ENCODE measurements around the gene CERS6.
A peak's percentile ranks its signal among the peaks of the same experiment; 100 is the strongest.
"Not testable (repeated sequence)": the region's sequence is repeated elsewhere in the genome, so short reads cannot be mapped to it uniquely, and the experiment has no call there.

CERS6 gene

DNA sequence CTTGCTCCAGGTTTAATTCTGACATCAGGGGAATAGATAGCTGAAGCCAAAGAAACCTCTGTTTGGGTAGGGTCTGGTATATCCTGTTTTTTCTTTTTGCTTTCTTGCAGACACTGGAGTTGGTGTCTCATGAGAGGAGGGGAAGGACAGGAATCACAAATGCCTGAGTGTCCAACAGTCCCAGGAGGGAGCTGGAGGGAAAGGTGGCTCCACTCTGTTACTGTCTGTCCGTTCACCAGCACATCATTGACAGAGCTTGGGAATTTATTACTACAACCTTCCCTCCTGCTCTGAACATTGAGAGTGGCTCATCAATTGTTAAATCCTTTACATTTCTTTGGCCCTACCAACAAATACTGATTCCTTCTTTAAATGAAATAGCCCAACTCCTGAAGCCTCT is 194.1 kb downstream of the CERS6 start:
- DNase-seq = no peak

DNA sequence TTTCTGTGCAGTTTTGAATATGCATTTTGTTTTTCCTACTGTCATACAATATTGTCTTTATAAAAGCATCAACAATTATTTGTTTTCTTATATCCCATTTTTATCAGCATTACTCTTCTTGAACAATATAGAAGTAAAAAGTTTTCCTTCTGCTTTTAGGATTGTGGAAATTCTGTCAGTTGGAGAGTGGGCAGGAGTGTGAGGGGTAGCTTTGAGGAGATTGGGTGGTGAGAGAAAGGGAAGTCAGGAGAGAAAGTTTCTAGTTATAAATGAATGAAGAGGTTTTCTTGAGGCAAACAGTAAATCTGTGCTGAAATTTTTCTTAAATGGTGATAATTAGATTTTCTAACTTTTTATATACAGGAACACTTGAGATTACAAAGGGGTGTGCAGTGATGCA is 194.7 kb downstream of the CERS6 start:
- no peak for DNase-seq

DNA sequence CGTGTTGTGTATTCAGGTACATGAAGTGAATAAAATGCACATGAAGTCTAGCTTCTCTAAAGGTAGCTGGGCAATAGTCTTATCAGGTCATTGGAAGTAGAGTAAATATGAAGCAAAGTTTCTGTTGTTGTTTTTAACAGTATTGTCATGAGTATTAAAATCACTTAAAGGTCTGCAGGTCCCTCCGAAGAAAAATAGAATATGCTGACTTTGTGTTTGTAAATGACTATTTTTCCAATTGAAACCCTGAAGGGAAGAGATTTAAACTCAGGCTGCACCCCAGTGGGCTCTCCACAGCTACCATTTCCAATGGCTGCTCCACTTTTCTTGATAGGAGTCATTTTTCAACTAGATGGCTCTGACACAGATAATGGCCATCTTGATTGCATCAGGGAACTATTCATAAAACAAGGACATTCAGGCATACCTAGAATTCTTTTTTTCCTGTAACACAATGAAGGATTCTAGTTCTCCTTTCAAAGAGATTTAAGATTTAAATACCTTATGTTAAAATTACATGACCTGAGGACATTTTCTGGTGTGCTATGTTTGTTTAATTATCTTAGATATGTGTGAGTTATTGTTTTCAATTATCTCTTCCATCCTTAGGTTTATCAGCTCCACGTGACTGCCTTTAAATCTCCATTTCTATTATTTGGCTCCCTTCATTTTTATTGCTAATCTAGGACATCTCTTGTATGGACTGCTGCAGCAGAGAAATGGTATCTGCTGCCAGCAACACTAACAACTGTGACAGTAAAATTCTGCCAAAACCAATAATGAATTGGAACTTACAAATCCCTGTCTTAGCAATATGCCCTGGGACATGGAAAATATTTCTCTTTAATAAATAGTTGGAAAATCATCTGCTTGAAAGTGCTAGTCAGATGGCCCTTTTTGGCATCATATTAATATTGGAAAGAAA is 197.2 kb downstream of the CERS6 start:
- no peak for DNase-seq

DNA sequence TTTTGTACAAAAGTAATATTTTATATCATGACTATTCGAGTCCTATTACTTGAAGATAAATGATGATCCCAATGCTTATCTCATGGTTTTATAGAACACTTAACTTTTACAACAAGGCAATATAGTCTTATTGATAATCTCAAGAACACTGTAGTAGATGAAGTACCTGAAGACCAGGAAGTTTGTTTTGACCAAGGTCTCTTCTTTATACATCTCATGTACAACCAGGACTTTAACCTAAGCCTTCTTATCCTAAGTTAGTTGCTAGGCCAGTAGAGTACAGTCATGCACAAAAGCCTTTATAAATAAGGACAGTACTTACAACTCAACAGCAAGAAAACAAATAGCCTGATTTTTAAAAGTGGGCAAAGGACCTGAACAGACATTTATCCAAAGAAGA is 198.6 kb downstream of the CERS6 start:
- DNase-seq = no peak

DNA sequence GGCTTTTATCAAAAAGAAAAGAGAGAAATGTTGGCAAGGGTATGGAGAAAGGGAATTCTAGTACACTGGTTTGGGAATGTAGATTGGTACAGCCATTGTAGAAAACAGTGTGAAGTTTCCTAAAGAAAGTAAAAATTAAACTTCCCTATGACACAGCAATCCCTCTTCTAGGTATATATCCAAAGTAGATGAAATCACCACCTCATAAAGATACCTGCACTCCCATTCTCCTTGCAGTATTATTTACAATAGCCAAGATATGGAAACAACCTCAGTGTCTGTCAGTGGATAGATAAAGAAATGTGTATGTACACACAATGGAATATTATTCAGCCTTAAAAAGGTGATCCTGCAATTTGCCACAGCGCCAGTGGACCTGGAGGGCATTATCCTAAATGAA is 199.1 kb downstream of the CERS6 start:
- DNase-seq = no peak

DNA sequence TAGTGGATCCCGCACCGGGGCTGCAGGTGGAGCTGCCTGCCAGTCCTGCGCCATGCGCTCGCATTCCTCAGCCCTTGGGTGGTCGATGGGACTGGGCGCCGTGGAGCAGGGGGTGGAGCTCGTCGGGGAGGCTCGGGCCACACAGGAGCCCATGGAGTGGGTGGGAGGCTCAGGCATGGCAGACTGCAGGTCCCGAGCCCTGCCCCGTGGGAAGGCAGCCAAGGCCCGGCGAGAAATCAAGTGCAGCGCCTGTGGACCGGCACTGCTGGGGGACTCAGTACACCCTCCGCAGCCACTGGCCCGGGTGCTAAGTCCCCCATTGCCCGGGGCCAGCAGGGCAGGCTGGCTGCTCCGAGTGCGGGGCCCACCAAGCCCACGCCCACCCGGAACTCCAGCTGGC is 201.3 kb downstream of the CERS6 start:
- not testable (repeated sequence) for DNase-seq

DNA sequence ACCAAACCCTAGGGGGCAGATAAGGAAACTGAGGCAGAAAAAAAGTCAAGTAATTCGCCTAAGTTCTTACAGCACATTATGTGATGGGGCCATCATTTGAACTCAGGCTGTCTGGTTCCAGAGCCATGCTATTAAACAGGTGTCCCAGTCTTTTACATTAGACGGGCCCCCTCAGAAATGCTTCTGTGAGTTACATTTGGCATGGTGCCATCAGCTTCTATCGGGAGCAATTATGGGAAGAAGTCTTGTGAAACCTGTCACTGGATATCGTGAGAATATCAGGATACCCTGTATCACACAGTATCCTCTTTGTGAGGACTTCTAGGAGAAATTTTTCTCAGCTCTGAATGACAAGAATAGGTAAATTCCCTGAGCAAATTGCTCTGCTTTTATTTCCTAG is 202.6 kb downstream of the CERS6 start:
- DNase-seq = no peak

DNA sequence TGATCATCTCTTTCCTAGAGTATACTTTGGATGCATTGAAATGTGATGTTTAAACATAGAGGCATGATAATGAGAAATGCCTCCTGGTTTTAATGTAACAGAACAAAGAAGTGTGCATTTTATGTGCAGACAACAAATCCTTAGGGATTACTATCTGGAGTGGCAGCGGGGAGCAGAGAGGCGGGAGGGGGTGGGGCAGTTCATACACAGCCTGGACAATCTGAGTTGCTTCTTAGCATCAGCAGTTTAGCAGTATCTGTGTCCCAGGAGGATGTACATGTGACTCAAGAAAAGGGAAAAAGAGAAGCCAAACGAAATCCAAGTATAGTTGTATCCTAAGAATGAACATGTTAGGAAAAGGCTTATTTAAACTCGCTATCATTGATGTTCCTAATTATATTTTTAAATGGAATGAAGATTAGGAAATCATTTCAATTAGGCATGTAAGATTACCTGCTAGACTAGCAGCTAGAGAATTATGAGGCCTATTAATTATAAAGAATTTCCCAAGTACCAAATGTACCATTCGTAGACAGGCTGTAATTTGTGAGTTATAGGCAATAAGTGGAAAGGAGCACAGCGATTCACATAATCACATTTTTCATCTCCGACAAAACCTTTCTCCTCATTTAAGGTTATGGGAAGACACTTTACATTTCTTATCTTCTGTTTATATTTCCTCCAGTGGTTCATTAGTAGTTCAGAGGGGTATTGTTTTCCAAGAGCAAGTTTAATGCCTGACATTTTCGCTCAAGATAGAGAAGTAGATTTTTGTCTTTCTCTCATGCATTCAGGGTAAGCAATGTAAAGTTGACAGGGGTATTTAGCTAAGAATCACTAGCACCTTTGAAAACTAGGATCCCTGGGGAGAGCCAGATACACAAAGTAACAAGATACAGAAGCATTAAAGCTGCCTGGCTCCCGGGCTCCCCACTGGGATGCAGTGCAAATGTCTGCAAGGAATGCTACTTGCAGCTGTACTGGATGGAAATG is 205.1 kb downstream of the CERS6 start:
- DNase-seq = no peak

DNA sequence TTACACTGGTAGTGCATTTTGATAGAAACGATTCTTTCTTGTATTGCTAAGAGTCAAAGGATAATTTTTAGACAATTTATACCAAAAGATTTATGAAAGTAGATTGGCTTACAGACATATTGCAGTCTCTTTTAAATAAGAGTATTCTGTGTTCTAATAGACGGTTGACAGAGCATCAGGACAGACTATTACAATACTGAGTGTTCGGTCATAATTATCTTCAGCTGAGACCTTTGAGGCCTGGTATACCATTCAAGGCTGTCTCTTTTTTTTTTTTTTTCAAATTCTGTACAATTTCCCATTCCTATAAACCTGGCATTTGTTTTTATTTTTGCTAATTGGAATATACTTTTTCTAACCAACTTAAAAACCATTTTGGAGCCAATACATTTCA is 205.8 kb downstream of the CERS6 start:
- DNase-seq = no peak

DNA sequence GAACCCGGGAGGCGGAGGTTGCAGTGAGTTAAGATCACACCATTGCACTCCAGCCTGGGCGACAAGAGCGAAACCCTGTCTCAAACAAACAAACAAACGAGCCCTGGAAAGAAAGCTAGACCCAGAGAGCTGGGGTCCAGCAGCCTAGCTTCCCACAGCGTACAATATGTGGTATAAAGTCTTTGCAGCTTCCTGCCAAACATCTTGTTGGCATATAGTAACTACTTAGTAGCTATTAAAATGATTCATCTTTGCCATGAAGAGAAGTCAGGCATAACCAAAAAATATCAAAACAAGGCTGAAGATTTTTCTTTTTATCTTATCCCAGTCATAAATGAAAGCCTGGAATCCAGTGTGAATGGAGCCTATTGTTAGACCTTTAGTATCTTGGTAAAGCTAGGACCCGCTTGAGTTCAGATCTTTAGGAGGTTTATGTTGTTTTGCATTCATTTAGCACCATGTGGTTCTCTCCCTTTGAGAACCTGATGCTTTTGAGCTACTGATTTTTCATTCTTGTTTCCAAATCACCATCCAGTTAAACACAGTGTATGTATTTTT is 206.7 kb downstream of the CERS6 start:
- DNase-seq = no peak

DNA sequence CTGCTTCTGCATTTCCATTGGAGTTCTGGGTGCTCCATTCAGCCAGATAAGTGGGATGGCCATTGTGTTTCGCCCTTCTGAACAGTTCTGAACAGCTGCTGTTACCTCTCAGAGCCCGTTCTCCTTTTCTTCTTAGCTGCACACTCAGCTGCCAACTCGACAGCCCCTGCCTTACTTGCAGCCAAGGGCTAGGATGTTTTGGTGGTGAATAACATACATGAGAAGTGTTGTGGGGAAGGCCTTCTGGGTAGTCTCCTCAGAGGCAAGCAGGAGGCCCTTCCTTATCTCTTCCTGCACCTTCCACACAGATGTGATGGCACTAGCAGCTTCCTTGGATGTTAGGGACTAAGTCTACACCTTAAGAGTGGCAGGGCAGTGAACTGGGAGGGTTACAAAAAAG is 207.9 kb downstream of the CERS6 start:
- DNase-seq = no peak

DNA sequence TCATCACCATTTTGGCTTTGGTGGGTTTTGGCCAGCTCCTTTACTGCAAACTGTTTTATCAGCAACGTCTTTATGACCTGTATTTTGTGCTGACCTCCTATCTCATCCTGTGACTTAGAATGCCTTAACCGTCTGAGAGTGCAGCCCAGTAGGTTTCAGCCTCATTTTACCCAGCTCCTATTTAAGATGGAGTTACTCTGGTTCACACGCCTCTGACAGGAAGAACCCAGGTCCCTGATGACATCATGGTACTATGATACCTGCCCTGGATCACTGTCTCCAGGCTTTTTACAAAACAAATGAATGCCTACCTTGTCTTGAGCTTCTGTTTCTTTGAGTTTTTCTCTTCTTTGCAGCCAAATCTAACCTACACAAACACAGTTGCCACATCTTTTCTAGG is 208.6 kb downstream of the CERS6 start:
- DNase-seq = not testable (repeated sequence)

DNA sequence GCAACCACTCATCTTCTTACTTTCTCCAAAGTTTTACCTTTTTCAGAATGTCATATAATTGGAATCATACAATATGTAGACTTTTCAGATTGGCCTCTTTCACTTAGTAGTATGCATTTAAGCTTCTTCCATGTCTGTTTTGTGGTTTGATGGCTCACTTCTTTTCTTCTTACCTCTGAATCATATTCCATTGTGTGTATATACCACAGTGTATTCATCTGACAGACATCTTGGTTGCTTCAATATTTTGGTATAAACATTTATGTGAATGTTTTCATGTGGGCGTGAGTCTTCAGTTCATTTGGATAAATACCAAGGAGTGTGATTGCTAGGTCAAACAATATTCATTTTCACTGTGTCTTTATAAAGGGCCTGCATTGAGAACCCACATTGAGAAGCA is 210.3 kb downstream of the CERS6 start:
- DNase-seq = no peak

DNA sequence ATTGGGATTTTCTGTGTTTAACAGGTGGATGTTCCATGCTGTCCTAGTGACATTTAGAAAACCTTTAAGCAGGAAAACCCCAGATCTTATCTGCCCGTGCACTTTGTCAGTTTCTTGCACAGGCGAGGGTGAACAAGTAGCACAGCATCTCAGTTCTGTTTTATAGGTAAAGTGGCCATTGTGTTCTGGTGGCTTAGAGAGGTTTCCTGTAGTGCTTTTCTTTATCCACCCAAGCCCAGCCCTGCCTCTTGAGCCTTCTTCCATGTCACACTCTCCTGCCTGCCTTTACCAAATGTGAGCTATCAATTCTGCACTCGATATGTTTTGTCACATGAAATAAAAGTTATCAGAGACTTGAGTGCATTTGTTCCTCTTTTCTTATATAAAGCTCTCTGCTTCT is 211.1 kb downstream of the CERS6 start:
- no peak for DNase-seq

DNA sequence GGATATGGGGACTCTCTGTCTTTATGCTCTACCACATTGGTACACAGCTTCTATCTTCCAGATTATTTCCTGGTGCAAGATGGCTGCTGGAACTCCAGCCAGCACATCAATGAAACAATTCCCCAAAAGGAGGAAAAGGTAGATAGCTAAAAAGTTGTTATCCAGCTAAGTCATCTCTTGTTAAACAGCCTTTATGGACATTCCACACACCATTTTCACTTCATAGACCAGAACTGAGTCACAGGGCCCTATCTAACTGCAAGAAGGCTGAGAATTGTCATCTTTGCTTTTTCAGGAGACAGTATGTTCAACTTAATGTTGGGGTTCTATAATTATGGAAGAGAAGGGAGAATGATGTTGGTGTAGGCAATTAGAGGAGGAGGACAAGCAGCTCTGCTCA is 213.1 kb downstream of the CERS6 start:
- no peak for DNase-seq

DNA sequence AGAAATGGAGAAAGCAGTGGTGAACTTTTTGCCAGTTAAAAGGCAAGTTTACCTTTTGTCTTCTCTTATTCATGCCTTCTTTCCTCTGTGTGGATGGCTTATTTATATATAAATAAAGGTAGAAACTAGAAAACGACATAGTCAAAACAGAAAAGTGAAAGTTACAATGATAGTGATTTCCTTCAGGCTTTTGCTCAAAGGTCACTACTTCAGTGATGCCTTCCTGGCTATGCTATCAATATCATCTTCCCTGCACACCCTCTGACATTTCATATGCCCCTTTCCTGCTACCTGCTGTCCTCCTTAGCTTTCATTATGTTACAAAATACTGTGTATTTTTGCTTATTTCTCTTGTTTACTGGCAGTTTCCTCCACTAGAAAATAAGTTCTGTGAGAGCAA is 214.4 kb downstream of the CERS6 start:
- no peak for DNase-seq

DNA sequence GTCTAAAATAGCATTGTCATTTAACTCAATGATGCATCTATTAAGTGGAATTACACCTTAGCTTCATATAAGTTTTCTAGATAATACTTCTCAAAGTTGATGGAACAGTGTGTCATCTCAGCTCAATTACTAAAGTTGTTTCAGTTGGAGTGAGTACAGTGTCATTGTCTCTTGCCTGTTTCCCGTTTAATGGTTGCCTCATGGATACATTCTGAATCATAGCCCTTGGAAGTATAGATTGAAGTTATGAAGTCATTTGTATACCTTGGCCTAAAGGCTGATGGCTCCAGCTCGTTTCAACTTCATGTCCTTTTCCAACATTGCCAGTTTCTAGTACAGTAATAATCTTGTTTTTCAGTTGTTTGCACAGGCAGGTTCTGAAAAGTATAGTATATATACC is 215.9 kb downstream of the CERS6 start:
- no peak for DNase-seq

DNA sequence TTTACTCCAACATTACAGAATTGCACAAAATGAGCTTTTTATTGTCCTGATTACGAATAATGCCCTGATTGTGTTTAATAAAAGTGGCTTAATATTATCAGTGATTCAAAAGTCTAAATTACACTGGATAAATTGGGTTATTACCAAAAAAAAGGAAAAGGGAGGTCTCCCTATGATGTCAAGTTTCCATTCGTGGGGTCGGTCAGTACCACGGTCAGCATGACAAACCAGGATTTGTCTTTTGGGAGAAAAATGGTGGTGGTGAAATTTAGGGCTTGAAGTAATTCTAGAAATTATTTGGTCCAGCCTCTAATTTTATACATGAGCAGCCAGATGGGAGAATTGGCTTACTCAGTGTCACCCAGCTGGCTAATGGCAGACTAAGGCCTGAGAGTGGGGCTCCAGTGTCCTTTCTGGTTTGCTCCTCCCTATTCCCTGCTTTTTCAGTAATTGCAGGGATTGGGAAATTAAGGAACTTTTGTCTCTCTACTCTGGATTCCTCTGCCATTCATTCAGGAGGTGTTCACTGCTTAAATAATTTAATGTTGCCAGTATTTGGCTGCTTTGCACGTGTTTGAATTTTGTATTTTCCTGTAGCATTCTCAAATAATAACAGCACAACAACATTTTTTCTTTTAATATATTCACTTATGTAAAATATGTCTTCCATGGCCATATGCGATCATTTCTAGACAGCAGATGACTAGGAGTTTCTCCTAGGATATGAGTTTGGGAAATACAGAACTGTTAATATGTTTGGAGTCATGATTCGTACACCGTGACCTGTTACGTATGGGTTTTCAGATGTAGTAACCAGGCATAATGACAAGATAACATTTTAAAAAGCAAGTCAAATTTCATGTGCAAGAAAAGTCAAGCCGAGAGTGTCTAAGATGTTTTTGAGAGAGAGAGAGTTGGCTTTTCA is 217.5 kb downstream of the CERS6 start:
- no peak for DNase-seq

DNA sequence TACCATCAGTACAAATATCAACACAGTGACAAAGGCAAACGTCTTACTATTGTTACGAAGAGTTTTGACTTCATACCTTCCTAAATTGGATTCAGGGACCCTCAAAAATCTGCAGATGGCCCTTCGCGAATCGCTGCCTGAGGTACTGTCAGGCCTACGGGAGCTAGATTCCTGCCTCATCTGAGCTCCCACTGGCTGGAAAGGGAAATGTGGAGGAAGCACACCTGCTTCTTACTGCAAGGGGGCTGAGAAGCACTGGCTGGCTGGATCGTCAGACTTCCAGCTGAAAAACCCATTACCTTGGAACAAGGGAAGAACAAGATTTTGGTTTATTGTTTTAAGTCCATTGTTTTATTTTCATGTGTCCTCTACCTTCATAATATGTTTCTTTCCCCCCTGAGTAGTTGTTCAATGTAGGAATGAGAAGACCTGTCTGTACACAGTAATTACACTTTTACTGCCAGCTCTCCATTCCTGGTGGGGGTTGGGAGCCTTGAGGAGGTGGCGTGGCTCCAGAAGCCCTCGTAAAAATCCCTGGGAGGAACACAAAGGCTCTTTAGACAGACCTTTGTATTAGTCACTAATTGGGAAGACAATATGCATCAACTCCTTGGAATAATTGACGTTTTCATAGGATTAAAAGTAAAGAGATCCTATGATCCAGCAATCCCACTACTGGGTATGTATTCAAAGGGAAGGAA is 222.2 kb downstream of the CERS6 start:
- no peak for DNase-seq

DNA sequence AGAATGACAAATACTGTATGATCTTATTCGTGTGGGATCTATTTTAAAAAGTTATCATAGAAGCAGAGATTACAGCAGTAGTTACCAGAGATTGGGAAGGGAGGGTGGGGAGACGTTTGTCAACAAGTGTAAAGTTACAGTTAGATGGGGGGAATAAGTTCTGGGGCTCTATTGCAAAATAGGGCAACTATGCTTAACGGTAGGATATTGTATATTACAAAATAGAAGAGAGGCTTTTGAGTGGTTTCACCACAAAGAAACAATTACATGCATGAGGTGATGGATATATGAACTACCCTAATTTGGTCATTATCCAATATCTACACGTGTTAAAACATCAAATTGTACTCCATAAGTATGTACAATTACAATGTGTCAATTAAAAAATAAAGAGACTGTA is 223.0 kb downstream of the CERS6 start:
- peak; percentile 41 to 55 for DNase-seq

DNA sequence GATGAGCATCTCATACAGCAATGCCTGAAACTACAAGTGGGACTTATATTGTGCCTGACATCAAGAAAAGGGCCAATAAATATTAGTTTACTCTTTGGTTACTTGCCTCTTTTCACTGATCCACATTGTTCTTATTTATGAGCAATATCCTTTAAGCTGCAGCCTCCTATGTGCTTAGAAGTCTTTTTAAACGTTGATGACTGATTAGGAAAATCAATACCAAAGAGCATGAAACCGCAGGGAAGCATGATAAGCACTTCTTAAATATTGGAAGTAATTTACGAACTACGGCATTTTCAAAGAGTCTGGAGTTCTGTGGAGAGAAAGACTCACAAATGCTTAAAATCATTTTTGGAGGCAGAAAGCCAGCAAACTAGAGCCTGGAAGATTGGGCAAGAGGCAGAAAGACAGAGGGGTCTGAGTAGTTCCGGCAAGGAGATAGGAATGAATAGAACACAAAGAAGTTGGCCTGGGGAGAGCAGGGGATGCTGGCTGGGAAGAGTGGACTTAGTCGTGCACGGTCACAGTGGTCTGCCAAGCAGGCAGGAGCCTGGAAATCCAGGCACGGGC is 223.8 kb downstream of the CERS6 start:
- no peak for DNase-seq
